ENCODE results near the gene CCDC85C.

- TF ChIP-seq CTCF (conservative IDR thresholded peaks at IDR 0.05; ENCODE audit: low read length) (no peak), EZH2phosphoT487 (IDR thresholded peaks at IDR 0.05; ENCODE audit: borderline replicate concordance, low read depth, low read length) (no peak)
Observed at GRCh38 chr14:99513946-99514551, 90.0 kb downstream of the CCDC85C start.

All from OCI-LY7 (cell line).